Measurements from ENCODE around the gene TNF. TPM values are rescaled to one million over a fixed set of nuclear protein-coding genes. Genes with fewer than 3 reads are reported as not detected.

TNF gene
- total and polyA plus RNA-seq, 9 donors: 0.24 to 3.0 (median 0.79) TPM; not detected in 3

DNA sequence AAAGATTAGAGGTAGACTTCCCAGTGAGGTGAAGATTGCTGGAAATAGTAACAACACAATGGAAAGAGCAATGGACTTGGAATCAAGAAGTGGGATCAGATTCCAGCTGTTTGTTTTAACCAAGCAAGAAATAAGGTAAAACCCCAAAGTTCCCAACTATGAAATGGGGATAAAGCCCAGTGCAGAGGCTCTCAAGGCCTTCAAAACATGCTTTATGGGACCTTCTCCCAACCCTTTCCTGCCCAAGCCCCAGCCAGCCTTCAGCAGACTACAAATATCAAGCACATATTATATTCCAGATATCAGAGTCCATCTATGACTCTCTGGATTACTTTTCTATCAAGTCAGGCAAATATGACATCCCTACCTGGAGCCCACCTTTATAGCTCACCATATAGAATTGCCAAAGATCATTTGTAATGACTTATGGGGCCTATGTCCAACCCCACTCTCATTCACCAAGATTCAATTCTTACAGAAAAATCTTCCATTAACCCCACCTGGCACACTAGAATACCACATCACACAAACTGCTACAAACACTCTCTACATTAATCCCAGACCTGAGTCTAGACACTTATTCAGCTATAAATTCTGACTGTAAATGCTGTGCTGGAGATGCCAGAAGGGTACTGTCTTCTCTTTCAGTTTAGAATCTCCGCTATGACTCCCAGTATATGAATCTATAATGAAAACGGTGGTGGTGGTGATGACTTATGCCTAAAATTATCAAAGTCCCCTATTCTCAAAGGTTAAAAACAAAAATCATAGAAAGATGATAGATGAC, 39.6 kb upstream of the TNF start:
- H3K27ac ChIP-seq: no peak overlapping the region
- no peaks in the 10 kb centered on the region for H3K36me3 ChIP-seq
- no peaks in the 10 kb centered on the region for H3K27me3 ChIP-seq
- H3K4me3 ChIP-seq: no peak overlapping the region
- intact Hi-C loops (cut with DNase I): no loop called here
- H3K4me1 ChIP-seq (ENCODE audit: insufficient read depth): peaks cover 11% of the 10 kb centered on the region
- 19 to 74% (median 27%) methylated on average over 2 of the region's 2 CpGs for WGBS, 3 donors
- H3K9me3 ChIP-seq: no peaks in the 10 kb centered on the region
- TF ChIP-seq POLR2A (IDR thresholded peaks at IDR 0.05): no peak
- no peak for TF ChIP-seq CTCF (IDR thresholded peaks at IDR 0.05)
- TF ChIP-seq EP300 (IDR thresholded peaks at IDR 0.05): no peak
- no peak for DNase-seq

GRCh38 chr6:31538805-31539400, 36.5 kb upstream of the TNF start:
- no peaks in the 10 kb centered on the region for H3K36me3 ChIP-seq

DNA sequence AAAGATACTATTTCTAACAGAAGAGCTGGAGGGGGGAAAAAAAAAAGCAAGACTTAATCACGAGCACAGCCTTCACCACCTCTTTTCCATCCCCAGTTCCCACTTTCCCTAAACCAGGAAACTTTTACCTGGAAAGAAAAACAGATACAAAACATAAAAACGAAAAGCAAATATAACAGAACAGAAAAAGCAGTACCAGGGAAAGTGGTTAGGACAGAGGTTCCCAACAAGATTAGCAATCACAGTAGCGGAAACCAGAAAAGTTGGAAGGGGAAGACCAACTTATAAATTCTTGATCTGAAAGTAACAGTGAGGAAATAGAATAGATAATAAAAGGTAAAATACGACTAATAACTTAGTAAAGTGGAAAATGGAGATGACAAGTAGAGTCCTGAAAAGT, 34.7 kb upstream of the TNF start:
- Histone ChIP-seq H3K27me3 (no peaks in the 10 kb centered on the region), H3K4me1 (ENCODE audit: insufficient read depth) (peaks cover 11% of the 10 kb centered on the region), H3K27ac (peak overlapping the region; percentile 80 to 97), H3K4me3 (peak overlapping the region; percentile 63), H3K36me3 (no peaks in the 10 kb centered on the region), H3K9me3 (no peaks in the 10 kb centered on the region)
- no peak for DNase-seq
- no peak for TF ChIP-seq POLR2A (IDR thresholded peaks at IDR 0.05)
- no peak for TF ChIP-seq CTCF (IDR thresholded peaks at IDR 0.05)
- TF ChIP-seq EP300 (IDR thresholded peaks at IDR 0.05): no peak
- 4 to 7% (median 7%) methylated on average over 4 of the region's 4 CpGs for WGBS, 3 donors
- intact Hi-C loops (cut with DNase I): loop anchor here in 2 of 4 donors (10.0 kb wide), 2 partner anchors 74 to 294 kb away; partner anchors contain the start of gene AIF1 (in 1 of the 2)

More at GRCh38 chr6:31538805-31539400, 36.5 kb upstream of the TNF start:
- H3K4me1 ChIP-seq (ENCODE audit: insufficient read depth): peaks cover 11% of the 10 kb centered on the region
- H3K27me3 ChIP-seq: no peaks in the 10 kb centered on the region
- DNase-seq: no peak
- TF ChIP-seq POLR2A (IDR thresholded peaks at IDR 0.05): no peak
- TF ChIP-seq EP300 (IDR thresholded peaks at IDR 0.05): no peak
- no peak for TF ChIP-seq CTCF (IDR thresholded peaks at IDR 0.05)
- H3K9me3 ChIP-seq: no peaks in the 10 kb centered on the region
- 39 to 53% (median 44%) methylated on average over 6 of the region's 6 CpGs for WGBS, 3 donors
- H3K27ac ChIP-seq: no peak overlapping the region
- intact Hi-C loops (cut with DNase I): no loop called here
- no peak overlapping the region for H3K4me3 ChIP-seq

DNA sequence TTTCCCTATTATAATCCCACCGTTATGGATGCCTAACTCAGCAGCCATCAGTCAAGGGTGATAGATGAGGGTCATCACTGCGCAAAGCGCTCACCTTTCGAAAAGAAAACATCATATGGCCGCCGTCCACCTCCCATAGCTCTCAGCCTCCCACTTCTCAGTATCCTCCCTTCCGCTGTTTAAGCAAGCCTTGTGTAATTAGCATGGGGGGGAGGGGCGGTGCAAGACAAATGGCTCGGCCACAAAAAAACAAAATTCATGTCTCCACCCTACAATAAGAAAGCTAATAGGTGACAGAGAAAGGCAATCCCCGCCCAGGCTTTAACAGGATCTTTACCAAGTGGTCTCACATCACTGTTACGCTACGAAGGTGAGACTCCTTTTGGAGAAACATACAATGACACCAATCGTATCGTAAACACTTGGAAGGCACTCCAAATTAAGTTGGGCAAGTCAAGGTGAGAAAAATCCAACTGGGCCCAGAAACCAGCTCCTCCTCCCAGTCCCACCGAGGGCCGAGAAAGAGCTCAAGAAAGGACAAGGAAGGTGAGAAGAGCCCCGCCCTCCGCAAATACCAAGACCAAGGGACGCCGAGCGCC, 34.2 kb upstream of the TNF start:
- intact Hi-C loops (cut with DNase I): loop anchor here in 2 of 4 donors (10.0 kb wide), 2 partner anchors 74 to 294 kb away; partner anchors contain the start of gene AIF1 (in 1 of the 2)
- H3K4me3 ChIP-seq: peak overlapping the region; percentile 63
- H3K27me3 ChIP-seq: no peaks in the 10 kb centered on the region
- no peaks in the 10 kb centered on the region for H3K9me3 ChIP-seq
- WGBS, 3 donors: 0% methylated on average over 21 of the region's 21 CpGs
- TF ChIP-seq EP300 (IDR thresholded peaks at IDR 0.05) (no peak), POLR2A (IDR thresholded peaks at IDR 0.05) (no peak)
- H3K27ac ChIP-seq: peak overlapping the region; percentile 80 to 97
- H3K36me3 ChIP-seq: no peaks in the 10 kb centered on the region
- DNase-seq: peak in 4 of 5 donors; percentile 36 to 62 (median 52)
- H3K4me1 ChIP-seq (ENCODE audit: insufficient read depth): peaks cover 11% of the 10 kb centered on the region

Data from ovary (tissue), 9 donors.